GM18508 (cell line): ENCODE measurements around the gene USP9X.
"Not testable (repeated sequence)": the region's sequence is repeated elsewhere in the genome, so short reads cannot be mapped to it uniquely, and the experiment has no call there.

Experiments used
- ATAC-seq: cut with Tn5 transposase; IDR thresholded peaks from one replicate; pipeline ENCODE4 v1.9.1; 2021; ENCODE audit warnings: moderate number of reproducible peaks; ENCODE audit not compliant: insufficient read depth, unreplicated experiment

Gene USP9X

DNA sequence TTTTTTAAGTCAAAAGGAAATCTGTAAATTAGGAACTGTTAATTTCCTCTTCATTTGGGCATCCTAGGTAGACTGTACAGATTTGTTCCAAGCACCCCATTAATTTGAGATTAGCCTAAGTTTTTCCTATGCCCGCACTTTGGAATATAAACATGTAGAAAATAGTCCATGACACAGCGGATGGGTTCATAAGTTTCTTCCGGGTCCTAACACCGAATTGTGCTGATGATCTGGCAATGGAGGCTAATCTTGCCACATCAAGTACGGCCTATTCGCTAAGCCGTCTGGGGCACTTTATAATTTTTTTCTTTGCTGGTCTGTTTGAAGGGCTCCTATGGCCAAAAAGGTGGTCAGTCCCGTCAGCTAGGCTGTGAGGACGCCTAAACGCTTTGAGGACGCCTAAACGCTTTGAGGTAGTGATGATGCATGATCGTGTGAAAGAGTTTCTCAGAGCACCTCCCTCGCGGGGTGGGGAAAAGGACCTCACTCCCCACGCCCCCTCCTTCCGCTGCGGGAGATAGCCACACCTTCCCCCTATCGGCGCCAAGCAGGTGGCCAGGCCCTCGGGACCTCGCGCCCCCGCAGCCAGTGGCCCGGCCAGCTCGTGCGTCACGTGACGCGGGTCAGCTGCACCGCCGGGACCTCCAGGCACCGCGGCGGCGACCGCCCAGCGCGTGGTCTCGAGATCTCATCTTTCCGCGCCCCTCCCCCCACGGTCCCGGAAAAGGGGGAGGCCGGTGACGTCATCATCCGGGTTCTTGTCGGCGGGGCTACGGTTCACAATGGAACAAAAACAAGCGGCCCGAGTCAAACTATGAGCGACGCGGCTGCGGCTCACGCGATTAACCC lies 977 bp upstream of the USP9X start:
- ATAC-seq, result peak; percentile 49

- peak; percentile 20 for ATAC-seq
Observed at GRCh38 chrX:41085512-41085877, 250 bp downstream of the USP9X start.

GRCh38 chrX:41085878-41086626 lies 807 bp downstream of the USP9X start:
- ATAC-seq, result peak; percentile 5

DNA sequence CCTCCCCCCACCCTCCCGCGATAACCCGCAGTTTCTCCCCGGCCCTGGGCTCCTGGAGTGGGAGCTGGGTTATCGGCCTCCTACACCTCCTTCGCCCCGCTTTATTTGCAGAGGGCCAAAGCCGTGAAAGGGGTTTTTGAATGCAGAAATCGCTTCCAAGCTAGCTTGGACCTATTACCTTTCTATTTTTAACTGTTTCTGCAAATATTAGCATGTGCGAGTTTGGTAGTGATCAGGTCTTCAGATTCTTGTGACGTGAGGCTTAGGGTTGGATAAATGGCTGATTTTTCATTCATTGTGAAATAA lies 1.3 kb downstream of the USP9X start:
- ATAC-seq, result no peak

GRCh38 chrX:41087201-41087600 lies 2.0 kb downstream of the USP9X start:
- ATAC-seq, result no peak

DNA sequence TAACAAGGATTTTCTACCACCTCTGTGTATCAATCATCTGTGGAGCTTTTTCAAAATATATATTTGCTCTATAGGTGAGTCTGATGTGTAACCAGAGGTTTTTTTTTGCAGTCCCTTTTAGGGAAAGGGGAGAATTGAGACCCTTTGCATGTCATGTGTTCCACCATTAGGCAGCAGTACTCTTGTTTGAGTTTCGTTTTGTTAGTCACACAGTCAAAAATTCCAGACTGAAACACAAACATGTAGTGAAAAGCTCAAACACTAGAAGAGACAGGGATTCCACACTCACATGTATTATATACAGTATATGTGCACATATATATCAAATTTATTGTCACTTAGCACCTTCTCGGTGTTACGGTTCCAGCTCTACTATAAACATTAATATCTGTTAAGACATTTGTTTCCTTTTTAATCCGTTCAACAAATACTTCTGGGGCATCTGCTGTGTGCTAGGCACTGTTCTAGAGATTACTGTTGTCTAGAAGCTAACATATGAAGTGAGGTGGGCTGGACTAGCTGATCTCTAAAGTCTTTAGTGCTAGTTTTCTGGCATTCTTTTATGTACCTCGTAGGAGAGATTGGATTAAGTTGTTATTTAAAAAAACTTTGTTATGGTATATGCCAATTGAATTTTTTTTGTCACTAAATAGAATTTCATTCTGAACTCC lies 5.5 kb downstream of the USP9X start:
- ATAC-seq, result no peak

DNA sequence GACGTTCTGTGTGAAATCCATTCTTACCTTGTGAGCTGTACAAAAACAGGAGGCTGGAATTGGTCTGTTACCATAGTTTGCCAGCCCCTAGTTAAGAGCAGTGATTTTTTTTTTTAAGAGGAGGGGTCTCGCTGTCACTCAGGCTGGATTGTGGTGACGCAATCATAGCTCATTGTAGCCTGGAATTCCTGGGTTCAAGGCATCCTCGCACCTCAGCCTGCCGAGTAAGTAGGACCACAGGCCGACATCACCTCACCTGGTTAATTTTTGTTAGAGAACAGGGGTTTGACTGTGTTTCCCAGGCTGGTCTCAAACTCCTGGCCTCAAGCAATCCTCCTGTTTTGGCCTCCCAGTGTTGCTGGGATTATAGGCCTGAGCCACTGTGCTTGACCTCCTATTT lies 7.5 kb downstream of the USP9X start:
- no peak for ATAC-seq

DNA sequence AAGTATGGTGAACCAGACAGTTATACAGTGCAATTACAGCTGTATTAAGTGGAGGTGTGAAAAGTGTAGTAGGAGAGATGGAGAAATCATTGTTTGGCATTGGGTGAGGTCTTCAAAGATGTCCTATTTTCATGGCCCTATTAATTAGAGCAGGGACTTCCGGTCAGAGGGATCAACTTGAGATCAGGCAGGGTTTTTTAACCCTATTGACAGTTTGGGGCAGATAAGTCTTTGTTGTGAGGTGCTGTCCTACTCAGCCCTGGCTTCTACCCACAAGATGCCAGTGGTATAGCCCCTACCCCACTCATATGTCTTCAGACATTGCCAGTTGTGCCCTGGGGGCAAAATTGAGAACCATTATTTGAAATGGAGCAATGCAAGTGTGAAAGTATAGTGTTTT lies 9.9 kb downstream of the USP9X start:
- no peak for ATAC-seq

- ATAC-seq, result no peak
Observed at GRCh38 chrX:41095908-41096307, 10.7 kb downstream of the USP9X start.

DNA sequence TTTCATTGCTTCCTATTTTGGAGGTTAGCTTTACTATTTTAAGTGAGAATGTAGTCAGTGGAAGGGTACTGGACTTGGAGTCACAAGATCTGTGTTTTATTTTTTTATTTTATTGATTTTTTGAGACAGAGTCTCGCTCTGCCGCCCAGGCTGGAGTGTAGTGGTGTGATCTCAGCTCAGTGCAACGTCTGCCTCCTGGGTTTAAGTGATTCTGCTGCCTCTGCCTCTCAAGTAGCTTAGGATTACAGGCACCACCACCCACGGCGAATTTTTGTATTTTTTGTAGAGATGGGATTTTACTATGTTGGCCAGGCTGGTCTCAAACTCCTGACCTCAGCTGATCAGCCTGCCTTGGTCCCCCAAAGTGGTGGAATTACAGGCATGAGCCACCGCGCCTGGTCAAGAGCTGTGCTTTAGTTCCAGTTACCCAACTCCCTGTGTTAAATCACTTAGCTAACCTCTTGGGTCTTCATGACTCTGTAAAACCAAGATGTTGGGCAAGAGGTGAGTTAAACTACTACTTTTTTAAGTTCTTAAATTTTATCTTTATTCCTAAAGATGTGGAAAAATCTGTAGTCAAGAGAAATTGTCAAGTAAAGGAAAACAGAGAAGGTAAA lies 11.2 kb downstream of the USP9X start:
- ATAC-seq, result no peak

- ATAC-seq, result no peak
Observed at GRCh38 chrX:41097326-41097725, 12.1 kb downstream of the USP9X start.

DNA sequence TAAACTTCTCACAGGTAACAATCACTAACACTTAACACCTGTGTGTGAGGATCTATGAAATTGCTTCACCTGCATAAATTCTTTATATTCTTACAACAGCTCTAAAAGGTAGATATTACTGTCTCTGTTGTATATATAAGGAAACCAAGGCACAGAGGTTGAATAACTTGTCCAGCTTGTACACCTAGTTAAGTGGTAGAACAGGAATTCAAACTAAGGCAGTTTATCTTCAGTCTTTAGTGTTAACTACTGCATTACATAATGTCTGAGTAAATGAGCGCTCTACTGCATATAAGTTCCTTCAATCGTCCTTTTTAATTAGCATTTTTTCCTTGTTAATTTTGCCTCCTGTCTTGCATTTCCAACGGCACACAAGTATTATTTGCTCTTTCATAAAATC lies 15.0 kb downstream of the USP9X start:
- ATAC-seq, result no peak

- ATAC-seq, result no peak
Observed at GRCh38 chrX:41100819-41101218, 15.6 kb downstream of the USP9X start.

- ATAC-seq, result no peak
Observed at GRCh38 chrX:41105005-41105404, 19.8 kb downstream of the USP9X start.

DNA sequence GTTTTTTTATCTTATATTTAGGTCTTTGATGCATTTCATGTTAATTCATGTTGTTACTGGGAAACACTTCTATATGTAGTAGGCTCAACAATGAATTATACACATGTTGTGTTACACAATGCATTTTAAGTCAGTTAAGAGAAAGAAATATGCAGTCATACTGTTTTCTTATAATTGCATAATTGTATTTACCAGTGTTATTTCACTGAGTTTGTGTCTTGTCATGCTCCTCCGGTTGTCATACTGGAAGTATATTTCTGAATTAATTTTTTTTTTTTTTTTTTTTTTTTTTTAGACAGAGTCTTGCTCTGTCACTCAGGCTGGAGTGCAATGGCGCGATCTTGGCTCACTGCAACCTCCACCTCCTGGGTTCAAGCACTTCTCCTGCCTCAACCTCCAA lies 21.0 kb downstream of the USP9X start:
- not testable (repeated sequence) for ATAC-seq

DNA sequence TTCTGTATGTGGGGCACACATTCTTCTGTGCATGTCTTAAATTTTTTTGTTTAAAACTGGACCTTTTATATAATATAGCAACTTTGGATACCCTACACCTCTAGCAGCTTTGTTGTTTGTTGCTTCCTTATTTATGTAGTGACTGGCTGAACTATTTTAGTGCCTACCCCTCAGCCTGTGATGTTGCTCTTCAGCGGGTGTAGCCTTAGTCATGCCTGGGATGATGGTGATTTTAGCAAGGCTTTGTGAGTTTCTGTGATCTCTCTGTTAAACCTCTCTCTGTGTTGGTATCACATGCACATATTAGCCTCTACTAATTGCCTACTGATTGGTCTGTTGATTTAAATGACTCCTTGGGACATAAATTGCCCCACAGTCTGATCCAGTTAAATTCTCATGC lies 22.8 kb downstream of the USP9X start:
- no peak for ATAC-seq

DNA sequence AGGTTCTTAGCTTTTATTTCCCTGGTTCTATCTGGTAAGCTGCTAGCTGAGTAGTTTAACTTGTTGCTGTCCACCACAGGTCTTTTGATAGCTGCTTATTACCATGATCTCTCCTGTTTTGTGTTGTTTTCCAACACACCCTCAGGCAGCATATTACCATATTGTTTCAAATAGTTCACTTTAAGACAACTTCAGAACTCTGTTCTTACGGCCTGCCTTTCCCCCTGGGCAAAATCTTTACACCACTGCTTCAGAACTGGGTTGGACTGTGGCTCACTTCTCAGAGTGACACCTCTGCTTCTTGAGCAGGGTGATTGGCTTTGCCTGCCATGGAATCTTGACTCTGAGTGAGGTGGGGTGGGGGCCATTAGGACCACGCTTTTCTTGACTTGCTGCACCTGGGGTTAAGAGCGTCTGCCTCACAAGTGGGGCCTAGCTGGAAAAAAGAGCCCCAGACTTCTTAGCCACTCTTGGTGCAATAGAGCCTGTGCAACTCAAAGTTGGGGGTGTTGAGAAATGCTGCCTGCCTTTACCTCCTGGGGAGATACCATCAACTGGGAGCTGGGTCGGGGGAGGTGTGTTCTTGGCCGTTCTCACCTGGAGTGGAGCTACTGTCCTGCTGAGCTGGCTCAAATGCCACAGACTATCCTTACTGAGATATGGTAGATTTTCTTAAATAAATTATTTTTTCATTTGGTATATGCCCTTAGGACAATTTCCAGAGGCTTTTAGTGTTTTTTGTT lies 23.4 kb downstream of the USP9X start:
- ATAC-seq, result no peak

GRCh38 chrX:41110801-41111625 lies 25.8 kb downstream of the USP9X start:
- no peak for ATAC-seq

DNA sequence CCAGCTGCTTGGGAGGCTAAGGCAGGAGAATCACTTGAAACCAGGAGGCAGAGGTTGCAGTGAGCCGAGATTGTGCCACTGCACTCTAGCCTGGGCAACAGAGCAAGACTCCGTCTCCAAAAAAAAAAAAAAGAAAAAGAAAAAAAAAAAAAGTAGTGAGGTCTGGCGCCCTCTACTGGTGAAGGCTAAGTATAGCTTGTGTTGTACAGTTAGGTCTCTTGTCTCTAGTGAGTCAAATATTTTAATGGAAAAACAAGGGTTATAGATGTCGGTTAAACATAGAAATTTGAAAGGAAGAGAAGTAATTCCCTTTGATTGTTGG lies 29.8 kb downstream of the USP9X start:
- not testable (repeated sequence) for ATAC-seq

GRCh38 chrX:41116948-41117347 lies 31.7 kb downstream of the USP9X start:
- peak; percentile 78 for ATAC-seq
